PC-3 (cell line): ENCODE results near the gene PPFIBP2. TPM values are rescaled to one million over a fixed set of nuclear protein-coding genes. Genes with fewer than 3 reads are reported as not detected.

ENCODE experiments used
- ATAC-seq: fragments of 200-7000 bp; cut with Tn5 transposase; 2 replicates; pipeline ENCODE4 v1.9.1; 2020; ENCODE audit warnings: mild to moderate bottlenecking, moderate library complexity
- BruUV-seq: library from RNA; stranded (reverse); fragments of 400-500 nt; replicated peaks from 2 replicates; lab custom pipeline; 2021; lab: Mats Ljungman, UMichigan
- CTCF ChIA-PET: fragments of 300-600 bp; sonication (Branson Sonifier 250); formaldehyde crosslinking; loops from one replicate; lab custom pipeline; 2022; ENCODE audit warnings: antibody characterized with exemption; lab: Charles Lee
- POLR2A ChIA-PET: fragments of 300-600 bp; sonication (Branson Sonifier 250); formaldehyde crosslinking; loops from one replicate; lab custom pipeline; 2022; ENCODE audit warnings: antibody characterized with exemption; ENCODE audit not compliant: unreplicated experiment; lab: Charles Lee
- DNase-seq: peaks from one replicate; pipeline ENCODE4 v3.0.0-alpha.2; 2015
- H2AFZ ChIP-seq: fragments of 300-600 bp; sonication (generic); 2 replicates; pipeline ENCODE4 v1.6.0; 2016; ENCODE audit warnings: antibody characterized with exemption, low read length
- H3F3A ChIP-seq: fragments of 300-600 bp; sonication (generic); one replicate; pipeline ENCODE4 v1.6.0; 2017; ENCODE audit warnings: antibody characterized with exemption, low read length, control low read depth, mild to moderate bottlenecking; ENCODE audit not compliant: unreplicated experiment
- H3K27ac ChIP-seq: fragments of 300-600 bp; sonication (generic); 2 replicates; pipeline ENCODE4 v1.5.1; 2016; ENCODE audit warnings: mild to moderate bottlenecking, low read length
- H3K27me3 ChIP-seq: fragments of 300-600 bp; sonication (generic); 2 replicates; pipeline ENCODE4 v1.6.1; 2016; ENCODE audit warnings: low read length, mixed read lengths
- H3K36me3 ChIP-seq: fragments of 300-600 bp; sonication (generic); 2 replicates; pipeline ENCODE4 v1.6.1; 2016; ENCODE audit warnings: low read depth, mixed run types, low read length, mixed read lengths
- H3K4me1 ChIP-seq: fragments of 300-600 bp; sonication (generic); 2 replicates; pipeline ENCODE4 v1.5.1; 2016; ENCODE audit warnings: low read length; ENCODE audit not compliant: insufficient read depth
- H3K4me2 ChIP-seq: fragments of 300-600 bp; sonication (generic); 2 replicates; pipeline ENCODE4 v1.6.0; 2016; ENCODE audit warnings: low read length
- H3K4me3 ChIP-seq: fragments of 300-600 bp; sonication (generic); 2 replicates; pipeline ENCODE4 v1.5.1; 2016; ENCODE audit warnings: mild to moderate bottlenecking, low read length, mixed read lengths
- H3K79me2 ChIP-seq: fragments of 300-600 bp; sonication (generic); 2 replicates; pipeline ENCODE4 v1.6.1; 2017; ENCODE audit warnings: low read length, mixed read lengths
- H3K9ac ChIP-seq: fragments of 300-600 bp; sonication (generic); 2 replicates; pipeline ENCODE4 v1.6.0; 2016; ENCODE audit warnings: mild to moderate bottlenecking, low read length
- H3K9me2 ChIP-seq: fragments of 300-600 bp; sonication (generic); replicated peaks from 2 replicates; pipeline ENCODE4 v1.6.1; 2016; ENCODE audit warnings: mixed run types, low read length, mixed read lengths
- H3K9me3 ChIP-seq: fragments of 300-600 bp; sonication (generic); 2 replicates; pipeline ENCODE4 v1.6.1; 2016; ENCODE audit warnings: low read length, mixed read lengths
- H4K20me1 ChIP-seq: fragments of 300-600 bp; sonication (generic); 2 replicates; pipeline ENCODE4 v1.6.1; 2016; ENCODE audit warnings: low read length, mixed read lengths
- CTCF ChIP-seq: fragments of 300-600 bp; sonication (generic); conservative IDR thresholded peaks from 2 replicates; pipeline ENCODE4 v1.5.1; 2017; ENCODE audit warnings: antibody characterized with exemption, low read depth, mild to moderate bottlenecking, low read length
- EZH2 ChIP-seq: fragments of 300-600 bp; sonication (generic); IDR thresholded peaks from one replicate; pipeline ENCODE4 v1.6.1; 2017; ENCODE audit warnings: antibody characterized with exemption, mild to moderate bottlenecking, low read length; ENCODE audit not compliant: unreplicated experiment
- EZH2phosphoT487 ChIP-seq: fragments of 300-600 bp; sonication (generic); IDR thresholded peaks from 2 replicates; pipeline ENCODE4 v1.6.1; 2018; ENCODE audit warnings: mild to moderate bottlenecking, antibody characterized with exemption, low read length, borderline replicate concordance
- intact Hi-C: fragments of 100-400 bp; cut with micrococcal nuclease; formaldehyde crosslinking; loops from 2 replicates; pipeline ENCODE4 v1.9.0; 2023
- total RNA-seq: library from RNA; depleted of rRNA; stranded (reverse); fragments of >200 nt; gene quantifications from 2 replicates; pipeline ENCODE4 v1.2.3, GENCODE V29; 2014

Gene PPFIBP2
- total RNA-seq, 1 experiment from 2014 or later: 3.2 TPM

- Histone ChIP-seq H3F3A (no peaks in the 10 kb centered on the region), H3K27me3 (no peaks in the 10 kb centered on the region), H3K9ac (no peak overlapping the region), H3K4me2 (no peak overlapping the region), H3K27ac (no peak overlapping the region), H3K4me3 (no peak overlapping the region), H2AFZ (no peak overlapping the region), H3K4me1 (no peaks in the 10 kb centered on the region), H3K9me2 (no peaks in the 10 kb centered on the region), H3K9me3 (no peaks in the 10 kb centered on the region), H3K36me3 (no peaks in the 10 kb centered on the region), H3K79me2 (no peaks in the 10 kb centered on the region), H4K20me1 (no peaks in the 10 kb centered on the region)
- DNase-seq: no peak
- no peak for TF ChIP-seq EZH2phosphoT487
- TF ChIP-seq EZH2: no peak
- no peak for TF ChIP-seq CTCF
- CTCF ChIA-PET: no interaction called here
- intact Hi-C loops: no loop called here
- no TSS peak for BruUV-seq
- ATAC-seq: no peak
- POLR2A ChIA-PET: no interaction called here
These were observed 141.7 kb downstream of the PPFIBP2 start for GRCh38 chr11:7655253-7656217.

- TF ChIP-seq CTCF (no peak), EZH2phosphoT487 (no peak), EZH2 (no peak)
- Histone ChIP-seq H3K9ac (no peak overlapping the region), H3K9me3 (no peaks in the 10 kb centered on the region), H3K4me1 (no peaks in the 10 kb centered on the region), H3K27me3 (no peaks in the 10 kb centered on the region), H3K4me2 (no peak overlapping the region), H3K36me3 (no peaks in the 10 kb centered on the region), H3K4me3 (no peak overlapping the region), H3K27ac (no peak overlapping the region), H4K20me1 (no peaks in the 10 kb centered on the region), H3K79me2 (no peaks in the 10 kb centered on the region), H3K9me2 (no peaks in the 10 kb centered on the region), H3F3A (no peaks in the 10 kb centered on the region), H2AFZ (no peak overlapping the region)
- DNase-seq (no peak), ATAC-seq (no peak)
- intact Hi-C loops: no loop called here
- CTCF ChIA-PET: interaction anchor here (0.6 to 1.0 kb wide), 2 partner anchors 85 to 184 kb away, joined by 3 to 6 read pairs; no protein-coding TSS in a partner anchor
- POLR2A ChIA-PET: no interaction called here
- no TSS peak for BruUV-seq
These were observed 142.9 kb downstream of the PPFIBP2 start for GRCh38 chr11:7656704-7657103.
